Mucosa of stomach (tissue), 1 donor: Measurements from ENCODE around the gene THRB.
A peak's percentile ranks its signal among the peaks of the same experiment; 100 is the strongest.

Source experiments
- H3K27me3 ChIP-seq: one replicate; pipeline ENCODE4 v1.7.0; 2013; ENCODE audit warnings: mild to moderate bottlenecking, low read length; ENCODE audit not compliant: control insufficient read depth, insufficient read depth
- H3K36me3 ChIP-seq: one replicate; pipeline ENCODE4 v1.7.0; 2013; ENCODE audit warnings: low read length; ENCODE audit not compliant: control insufficient read depth, insufficient read depth
- H3K4me1 ChIP-seq: one replicate; pipeline ENCODE4 v1.7.0; 2013; ENCODE audit warnings: mild to moderate bottlenecking, low read length; ENCODE audit not compliant: control insufficient read depth, insufficient read depth
- H3K4me3 ChIP-seq: one replicate; pipeline ENCODE4 v1.7.0; 2013; ENCODE audit warnings: low read length
- H3K9ac ChIP-seq: one replicate; pipeline ENCODE4 v1.7.0; 2013; ENCODE audit warnings: mild to moderate bottlenecking, low read length, moderate library complexity
- H3K9me3 ChIP-seq: one replicate; pipeline ENCODE4 v1.7.0; 2013; ENCODE audit warnings: mild to moderate bottlenecking, low read length, moderate library complexity; ENCODE audit not compliant: control insufficient read depth
- donor health status: Pancreatic carcinoma.

Gene THRB

GRCh38 chr3:24523215-24523614, 28.6 kb upstream of the THRB start:
- Histone ChIP-seq H3K27me3 (no peaks in the 10 kb centered on the region), H3K4me1 (peaks cover 49% of the 10 kb centered on the region), H3K4me3 (no peak overlapping the region), H3K36me3 (no peaks in the 10 kb centered on the region), H3K9me3 (no peaks in the 10 kb centered on the region), H3K9ac (no peak overlapping the region)

GRCh38 chr3:24522146-24522579, 27.5 kb upstream of the THRB start:
- H3K4me3 ChIP-seq: no peak overlapping the region
- no peaks in the 10 kb centered on the region for H3K9me3 ChIP-seq
- peaks cover 49% of the 10 kb centered on the region for H3K4me1 ChIP-seq
- H3K9ac ChIP-seq: peak overlapping the region; percentile 77
- H3K27me3 ChIP-seq: no peaks in the 10 kb centered on the region
- no peaks in the 10 kb centered on the region for H3K36me3 ChIP-seq

GRCh38 chr3:24521420-24522145, 26.9 kb upstream of the THRB start:
- Histone ChIP-seq H3K4me1 (peaks cover 44% of the 10 kb centered on the region), H3K9me3 (no peaks in the 10 kb centered on the region), H3K36me3 (no peaks in the 10 kb centered on the region), H3K9ac (peak overlapping the region; percentile 77), H3K27me3 (no peaks in the 10 kb centered on the region), H3K4me3 (peak overlapping the region; percentile 38)

- Histone ChIP-seq H3K4me1 (peaks cover 43% of the 10 kb centered on the region), H3K9ac (peak overlapping the region; percentile 77), H3K36me3 (no peaks in the 10 kb centered on the region), H3K27me3 (no peaks in the 10 kb centered on the region), H3K4me3 (peak overlapping the region; percentile 38), H3K9me3 (no peaks in the 10 kb centered on the region)
Observed at GRCh38 chr3:24520976-24521419, 26.3 kb upstream of the THRB start.

GRCh38 chr3:24520101-24520495, 25.4 kb upstream of the THRB start:
- Histone ChIP-seq H3K9ac (no peak overlapping the region), H3K36me3 (no peaks in the 10 kb centered on the region), H3K9me3 (no peaks in the 10 kb centered on the region), H3K4me1 (peaks cover 34% of the 10 kb centered on the region), H3K27me3 (no peaks in the 10 kb centered on the region), H3K4me3 (no peak overlapping the region)

- no peak overlapping the region for H3K4me3 ChIP-seq
- peaks cover 28% of the 10 kb centered on the region for H3K4me1 ChIP-seq
- no peak overlapping the region for H3K9ac ChIP-seq
- no peaks in the 10 kb centered on the region for H3K27me3 ChIP-seq
- H3K9me3 ChIP-seq: no peaks in the 10 kb centered on the region
- H3K36me3 ChIP-seq: no peaks in the 10 kb centered on the region
Observed at GRCh38 chr3:24519368-24520100, 24.9 kb upstream of the THRB start.

GRCh38 chr3:24518990-24519367, 24.3 kb upstream of the THRB start:
- H3K4me1 ChIP-seq: peaks cover 26% of the 10 kb centered on the region
- no peak overlapping the region for H3K4me3 ChIP-seq
- no peaks in the 10 kb centered on the region for H3K27me3 ChIP-seq
- no peaks in the 10 kb centered on the region for H3K9me3 ChIP-seq
- no peaks in the 10 kb centered on the region for H3K36me3 ChIP-seq
- no peak overlapping the region for H3K9ac ChIP-seq

- peaks cover under 1% of the 10 kb centered on the region for H3K4me1 ChIP-seq
- no peaks in the 10 kb centered on the region for H3K36me3 ChIP-seq
- H3K9ac ChIP-seq: no peak overlapping the region
- H3K9me3 ChIP-seq: no peaks in the 10 kb centered on the region
- H3K27me3 ChIP-seq: no peaks in the 10 kb centered on the region
- H3K4me3 ChIP-seq: no peak overlapping the region
Observed at GRCh38 chr3:24514119-24514518, 19.5 kb upstream of the THRB start.

GRCh38 chr3:24513463-24513862, 18.8 kb upstream of the THRB start:
- Histone ChIP-seq H3K36me3 (no peaks in the 10 kb centered on the region), H3K9ac (no peak overlapping the region), H3K27me3 (no peaks in the 10 kb centered on the region), H3K4me1 (peaks cover 7% of the 10 kb centered on the region), H3K9me3 (no peaks in the 10 kb centered on the region), H3K4me3 (no peak overlapping the region)

GRCh38 chr3:24512564-24513197, 18.0 kb upstream of the THRB start:
- Histone ChIP-seq H3K9ac (no peak overlapping the region), H3K27me3 (no peaks in the 10 kb centered on the region), H3K36me3 (no peaks in the 10 kb centered on the region), H3K4me1 (peaks cover 15% of the 10 kb centered on the region), H3K4me3 (no peak overlapping the region), H3K9me3 (no peaks in the 10 kb centered on the region)

- no peak overlapping the region for H3K4me3 ChIP-seq
- no peak overlapping the region for H3K9ac ChIP-seq
- H3K9me3 ChIP-seq: no peaks in the 10 kb centered on the region
- H3K4me1 ChIP-seq: peaks cover 26% of the 10 kb centered on the region
- H3K36me3 ChIP-seq: no peaks in the 10 kb centered on the region
- no peaks in the 10 kb centered on the region for H3K27me3 ChIP-seq
Observed at GRCh38 chr3:24510030-24510648, 15.5 kb upstream of the THRB start.

GRCh38 chr3:24508423-24508839, 13.8 kb upstream of the THRB start:
- Histone ChIP-seq H3K9ac (no peak overlapping the region), H3K4me3 (no peak overlapping the region), H3K9me3 (no peaks in the 10 kb centered on the region), H3K4me1 (peaks cover 33% of the 10 kb centered on the region), H3K27me3 (no peaks in the 10 kb centered on the region), H3K36me3 (no peaks in the 10 kb centered on the region)
